Endodermal cell (in vitro differentiated cells): ENCODE data around the gene ATP6V1G1. TPM values are rescaled to one million over a fixed set of nuclear protein-coding genes. Genes with fewer than 3 reads are reported as not detected.

Experiments
- DNase-seq: peaks from one replicate; pipeline ENCODE4 v3.0.0-alpha.2; 2017
- H3K27ac ChIP-seq: 2 replicates; pipeline ENCODE4 v1.5.1; 2013; ENCODE audit warnings: mild to moderate bottlenecking, low read depth, low read length, moderate library complexity
- H3K27me3 ChIP-seq: 2 replicates; pipeline ENCODE4 v1.6.1; 2013; ENCODE audit warnings: mild to moderate bottlenecking, low read length, moderate library complexity; ENCODE audit not compliant: insufficient read depth, control insufficient read depth, poor library complexity, severe bottlenecking
- H3K36me3 ChIP-seq: 2 replicates; pipeline ENCODE4 v1.7.0; 2013; ENCODE audit warnings: mild to moderate bottlenecking, low read length, moderate library complexity; ENCODE audit not compliant: control insufficient read depth, insufficient read depth
- H3K4me1 ChIP-seq: one replicate; pipeline ENCODE4 v1.7.0; 2013; ENCODE audit warnings: low read length; ENCODE audit not compliant: control insufficient read depth, insufficient read depth
- H3K4me3 ChIP-seq: 2 replicates; pipeline ENCODE4 v1.5.1; 2013; ENCODE audit warnings: mild to moderate bottlenecking, low read length, moderate library complexity
- H3K9ac ChIP-seq: 2 replicates; pipeline ENCODE4 v1.6.1; 2013; ENCODE audit warnings: mild to moderate bottlenecking, low read length, moderate library complexity; ENCODE audit not compliant: poor library complexity, severe bottlenecking; ENCODE audit errors: extremely low read depth
- H3K9me3 ChIP-seq: 2 replicates; pipeline ENCODE4 v1.6.1; 2013; ENCODE audit warnings: mild to moderate bottlenecking, low read length, moderate library complexity; ENCODE audit not compliant: control insufficient read depth
- H3K27ac Mint-ChIP-seq: 2 replicates; pipeline ENCODE4 v1.8.0; 2020; ENCODE audit warnings: mixed read lengths
- H3K27me3 Mint-ChIP-seq: 2 replicates; pipeline ENCODE4 v1.8.0; 2021; ENCODE audit warnings: mild to moderate bottlenecking, mixed read lengths; ENCODE audit not compliant: insufficient read depth
- H3K36me3 Mint-ChIP-seq: 2 replicates; pipeline ENCODE4 v1.8.0; 2020; ENCODE audit warnings: low read depth, mixed read lengths
- H3K4me1 Mint-ChIP-seq: 2 replicates; pipeline ENCODE4 v1.8.0; 2020; ENCODE audit warnings: mixed read lengths
- H3K4me3 Mint-ChIP-seq: 2 replicates; pipeline ENCODE4 v1.8.0; 2020; ENCODE audit warnings: mild to moderate bottlenecking, moderate library complexity, mixed read lengths
- H3K9me3 Mint-ChIP-seq: 2 replicates; pipeline ENCODE4 v1.8.0; 2020; ENCODE audit warnings: mild to moderate bottlenecking, mixed read lengths
- CTCF ChIP-seq: fragments of 200-600 bp; sonication (generic); conservative IDR thresholded peaks from 2 replicates; pipeline ENCODE4 v1.5.0; 2021; ENCODE audit warnings: antibody characterized with exemption, mild to moderate bottlenecking
- WGBS, 2 experiments: methylation state at CpG; one replicate each; pipeline versions ENCODE4 v1.1.5 to v1.1.7; 2013; ENCODE audit warnings: missing lambda C conversion rate in 2 of 2, mixed read lengths in 1 of 2; ENCODE audit not compliant: insufficient coverage in 1 of 2, insufficient read length in 1 of 2; 5-methylcytosine and 5-hydroxymethylcytosine counted together
- total RNA-seq, 2 donors: library from RNA; stranded (reverse); fragmentation: NEBNext Ultra II Directional in 1 of 2; extraction: Animal tissue kit (Norgen Biotek cat#: 25700) in 1 of 2; gene quantifications; 2 replicates in 1 of 2; 3 replicates in 1 of 2; pipeline ENCODE4 v1.2.1, GENCODE V29; 2021

ATP6V1G1 gene
- total RNA-seq, 2 donors from 2014 or later, result 123 TPM

DNA sequence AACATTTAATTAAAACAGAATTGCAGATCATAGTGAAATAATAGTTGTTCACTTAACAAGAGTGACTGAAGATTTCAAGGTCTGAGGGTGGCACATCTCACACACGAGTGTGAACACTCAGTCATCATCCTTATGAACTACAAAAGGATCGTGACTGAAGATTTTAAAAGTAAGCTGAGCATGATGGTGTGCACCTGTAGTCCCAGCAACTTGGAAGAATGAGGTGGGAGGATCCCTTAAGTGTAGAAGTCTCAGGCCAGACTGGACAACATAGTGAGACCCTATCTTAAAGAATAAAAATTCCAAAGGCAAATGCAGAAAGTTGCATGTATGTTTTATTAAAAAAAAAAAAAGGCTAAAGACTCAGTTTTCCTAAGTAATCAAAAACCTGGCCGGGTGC lies 22.4 kb upstream of the ATP6V1G1 start:
- 96 to 100% methylated on average over 1 to 3 of the region's 3 CpGs for WGBS, 2 experiments
- peaks cover 10% of the 10 kb centered on the region for H3K4me1 ChIP-seq
- Mint-ChIP-seq H3K4me1 (peaks cover 11% of the 10 kb centered on the region), H3K4me3 (no peak overlapping the region), H3K36me3 (no peaks in the 10 kb centered on the region), H3K27me3 (no peaks in the 10 kb centered on the region), H3K27ac (no peak overlapping the region), H3K9me3 (peaks cover 2% of the 10 kb centered on the region)
- no peak for DNase-seq
- H3K4me3 ChIP-seq, result no peak overlapping the region
- no peak overlapping the region for H3K9ac ChIP-seq
- no peaks in the 10 kb centered on the region for H3K9me3 ChIP-seq
- H3K27ac ChIP-seq, result no peak overlapping the region
- H3K36me3 ChIP-seq, result no peaks in the 10 kb centered on the region
- no peak for TF ChIP-seq CTCF
- no peaks in the 10 kb centered on the region for H3K27me3 ChIP-seq

DNA sequence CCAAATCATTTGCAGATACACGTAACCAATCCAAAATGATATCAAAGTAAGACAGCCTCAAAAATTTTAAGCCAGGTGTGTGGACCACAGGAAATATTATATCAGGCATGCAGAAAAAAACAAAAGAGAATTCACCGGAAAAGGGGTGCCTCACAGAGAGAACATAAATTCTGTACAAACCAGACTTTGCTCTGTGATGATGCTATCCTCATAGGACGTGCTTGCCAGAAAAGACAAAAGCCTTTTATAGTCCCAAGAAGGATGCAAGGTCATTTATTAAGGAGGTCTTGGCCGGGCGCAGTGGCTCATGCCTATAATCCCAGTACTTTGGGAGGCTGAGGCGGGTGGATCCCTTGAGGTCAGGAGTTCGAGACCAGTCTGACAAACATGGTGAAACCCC lies 16.8 kb upstream of the ATP6V1G1 start:
- Histone ChIP-seq H3K9ac (no peak overlapping the region), H3K4me1 (no peaks in the 10 kb centered on the region), H3K4me3 (no peak overlapping the region), H3K9me3 (no peaks in the 10 kb centered on the region), H3K27ac (no peak overlapping the region), H3K36me3 (no peaks in the 10 kb centered on the region), H3K27me3 (no peaks in the 10 kb centered on the region)
- H3K36me3 Mint-ChIP-seq, result no peaks in the 10 kb centered on the region
- WGBS, 2 experiments, result 94% methylated on average over 6 to 7 of the region's 7 CpGs
- H3K4me3 Mint-ChIP-seq, result no peak overlapping the region
- TF ChIP-seq CTCF, result no peak
- no peaks in the 10 kb centered on the region for H3K27me3 Mint-ChIP-seq
- no peak overlapping the region for H3K27ac Mint-ChIP-seq
- DNase-seq, result no peak
- H3K9me3 Mint-ChIP-seq, result no peaks in the 10 kb centered on the region
- peaks cover 7% of the 10 kb centered on the region for H3K4me1 Mint-ChIP-seq

DNA sequence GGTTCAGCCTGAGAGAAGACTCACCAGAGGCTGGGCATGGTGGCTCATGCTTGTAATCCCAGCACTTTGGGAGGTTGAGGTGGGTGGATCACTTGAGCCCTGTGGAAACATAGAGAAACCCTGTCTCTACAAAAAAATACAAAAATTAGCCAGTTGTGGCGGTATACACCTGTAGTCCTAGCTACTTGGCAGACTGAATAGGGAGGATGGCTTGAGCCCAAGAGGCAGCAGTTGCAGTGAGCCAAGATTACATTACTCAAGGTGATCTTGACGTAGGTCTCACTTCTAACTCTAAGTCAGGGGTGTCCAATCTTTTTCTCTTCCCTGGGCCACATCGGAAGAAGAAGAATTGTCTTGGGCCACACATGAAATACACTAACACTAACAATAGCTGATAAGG lies 16.2 kb upstream of the ATP6V1G1 start:
- no peak for TF ChIP-seq CTCF
- H3K27me3 Mint-ChIP-seq, result no peaks in the 10 kb centered on the region
- H3K27ac Mint-ChIP-seq, result no peak overlapping the region
- Histone ChIP-seq H3K4me3 (no peak overlapping the region), H3K9ac (no peak overlapping the region), H3K9me3 (no peaks in the 10 kb centered on the region), H3K4me1 (no peaks in the 10 kb centered on the region), H3K36me3 (no peaks in the 10 kb centered on the region), H3K27ac (no peak overlapping the region), H3K27me3 (no peaks in the 10 kb centered on the region)
- DNase-seq, result no peak
- H3K4me3 Mint-ChIP-seq, result no peak overlapping the region
- peaks cover 10% of the 10 kb centered on the region for H3K4me1 Mint-ChIP-seq
- 93% methylated on average over 2 to 3 of the region's 3 CpGs for WGBS, 2 experiments
- H3K9me3 Mint-ChIP-seq, result no peaks in the 10 kb centered on the region
- H3K36me3 Mint-ChIP-seq, result no peaks in the 10 kb centered on the region
